Neural cell (in vitro differentiated cells): ENCODE results near the gene VAV3. TPM values are rescaled to one million over a fixed set of nuclear protein-coding genes. Genes with fewer than 3 reads are reported as not detected.

ENCODE experiments used
- H2AFZ ChIP-seq: fragments of 200-600, 300-800 bp; sonication (generic), shearing (Covaris generic); 2 replicates; pipeline ENCODE4 v1.6.0; 2014; ENCODE audit warnings: low read depth, mild to moderate bottlenecking, antibody characterized with exemption, low read length, moderate library complexity
- H3F3A ChIP-seq: fragments of 200-600 bp; shearing (Covaris generic); 2 replicates; pipeline ENCODE4 v1.6.1; 2016; ENCODE audit warnings: mild to moderate bottlenecking, moderate library complexity, mixed read lengths, antibody characterized with exemption, low read length; ENCODE audit not compliant: insufficient read depth, poor library complexity, severe bottlenecking
- H3K27ac ChIP-seq: fragments of 200-600, 300-800 bp; sonication (generic), shearing (Covaris generic); 2 replicates; pipeline ENCODE4 v1.5.1; 2014; ENCODE audit warnings: mild to moderate bottlenecking, low read length, moderate library complexity
- H3K27me3 ChIP-seq: fragments of 300-800, 200-600 bp; sonication (generic), shearing (Covaris generic); 2 replicates; pipeline ENCODE4 v1.6.0; 2014; ENCODE audit warnings: mild to moderate bottlenecking, low read depth, low read length, moderate library complexity; ENCODE audit not compliant: insufficient read depth
- H3K36me3 ChIP-seq: fragments of 300-800, 200-600 bp; sonication (generic), shearing (Covaris generic); 2 replicates; pipeline ENCODE4 v1.5.1; 2014; ENCODE audit warnings: mild to moderate bottlenecking, antibody characterized with exemption, low read length, moderate library complexity; ENCODE audit not compliant: insufficient read depth
- H3K4me2 ChIP-seq: fragments of 300-800, 200-600 bp; sonication (generic), shearing (Covaris generic); 2 replicates; pipeline ENCODE4 v1.6.0; 2014; ENCODE audit warnings: mild to moderate bottlenecking, low read length
- H3K4me3 ChIP-seq: fragments of 300-800, 200-600 bp; sonication (generic), shearing (Covaris generic); 2 replicates; pipeline ENCODE4 v1.5.1; 2014; ENCODE audit warnings: mild to moderate bottlenecking, low read length, moderate library complexity
- H3K79me2 ChIP-seq: fragments of 200-600 bp; shearing (Covaris generic); replicated peaks from 2 replicates; pipeline ENCODE4 v1.6.0; 2014; ENCODE audit warnings: mild to moderate bottlenecking, low read length, moderate library complexity; ENCODE audit not compliant: insufficient read depth
- H3K9ac ChIP-seq: fragments of 300-800, 200-600 bp; sonication (generic), shearing (Covaris generic); 2 replicates; pipeline ENCODE4 v1.6.1; 2016; ENCODE audit warnings: mild to moderate bottlenecking, low read length, mixed read lengths
- H3K9me2 ChIP-seq: fragments of 200-600 bp; shearing (Covaris generic); 2 replicates; pipeline ENCODE4 v1.6.1; 2016; ENCODE audit warnings: mild to moderate bottlenecking, low read length, mixed read lengths; ENCODE audit not compliant: insufficient read depth
- H3K9me3 ChIP-seq: fragments of 200-600, 300-800 bp; sonication (generic), shearing (Covaris generic); 2 replicates; pipeline ENCODE4 v1.6.1; 2016; ENCODE audit warnings: mild to moderate bottlenecking, mixed run types, low read length, moderate library complexity, mixed read lengths
- H4K20me1 ChIP-seq: fragments of 200-600 bp; shearing (Covaris generic); 2 replicates; pipeline ENCODE4 v1.6.1; 2016; ENCODE audit warnings: mild to moderate bottlenecking, mixed run types; ENCODE audit not compliant: insufficient read depth
- EP300 ChIP-seq: fragments of 450-650 bp; conservative IDR thresholded peaks from 2 replicates; pipeline ENCODE4 v1.6.1; 2014; ENCODE audit warnings: antibody characterized with exemption, mild to moderate bottlenecking, moderate library complexity; ENCODE audit not compliant: poor library complexity, severe bottlenecking
- EZH2 ChIP-seq: fragments of 200-600, 300-800 bp; shearing (Covaris generic), sonication (generic); IDR thresholded peaks from 2 replicates; pipeline ENCODE4 v1.6.1; 2014; ENCODE audit warnings: antibody characterized with exemption, low read length, borderline replicate concordance, mild to moderate bottlenecking; ENCODE audit not compliant: insufficient read depth, poor library complexity, severe bottlenecking
- MXI1 ChIP-seq: fragments of 450-650 bp; conservative IDR thresholded peaks from 2 replicates; pipeline ENCODE4 v1.6.1; 2014; ENCODE audit warnings: antibody characterized with exemption, mild to moderate bottlenecking; ENCODE audit not compliant: poor library complexity, severe bottlenecking
- POLR2AphosphoS5 ChIP-seq: IDR thresholded peaks from 2 replicates; pipeline ENCODE4 v1.6.1; 2012
- RAD21 ChIP-seq: fragments of 450-650 bp; conservative IDR thresholded peaks from 2 replicates; pipeline ENCODE4 v1.6.1; 2014; ENCODE audit warnings: antibody characterized with exemption, mild to moderate bottlenecking, moderate library complexity
- SMC3 ChIP-seq: fragments of 450-650 bp; conservative IDR thresholded peaks from 2 replicates; pipeline ENCODE4 v1.6.1; 2014; ENCODE audit warnings: antibody characterized with exemption, mild to moderate bottlenecking, moderate library complexity; ENCODE audit not compliant: poor library complexity
- TAF1 ChIP-seq: IDR thresholded peaks from 2 replicates; pipeline ENCODE4 v1.6.1; 2012; ENCODE audit warnings: low read depth
- polyA plus RNA-seq: library from polyadenylated mRNA; depleted of rRNA; stranded (reverse); fragments of >200 nt; gene quantifications from 2 replicates; pipeline ENCODE4 v1.2.3, GENCODE V29; 2014
- TF ChIP-seq, protein P1 (sequence below): fragments of 450-650 bp; IDR thresholded peaks from 2 replicates; pipeline ENCODE4 v1.5.1; 2014; ENCODE audit warnings: antibody characterized with exemption, mild to moderate bottlenecking, moderate library complexity; ENCODE audit not compliant: poor library complexity, severe bottlenecking
- TF ChIP-seq, protein P2 (sequence below): IDR thresholded peaks from 2 replicates; pipeline ENCODE4 v1.6.1; 2012; ENCODE audit warnings: borderline replicate concordance

Gene VAV3
- polyA plus RNA-seq, 1 donor from 2014 or later = 7.6 TPM

DNA sequence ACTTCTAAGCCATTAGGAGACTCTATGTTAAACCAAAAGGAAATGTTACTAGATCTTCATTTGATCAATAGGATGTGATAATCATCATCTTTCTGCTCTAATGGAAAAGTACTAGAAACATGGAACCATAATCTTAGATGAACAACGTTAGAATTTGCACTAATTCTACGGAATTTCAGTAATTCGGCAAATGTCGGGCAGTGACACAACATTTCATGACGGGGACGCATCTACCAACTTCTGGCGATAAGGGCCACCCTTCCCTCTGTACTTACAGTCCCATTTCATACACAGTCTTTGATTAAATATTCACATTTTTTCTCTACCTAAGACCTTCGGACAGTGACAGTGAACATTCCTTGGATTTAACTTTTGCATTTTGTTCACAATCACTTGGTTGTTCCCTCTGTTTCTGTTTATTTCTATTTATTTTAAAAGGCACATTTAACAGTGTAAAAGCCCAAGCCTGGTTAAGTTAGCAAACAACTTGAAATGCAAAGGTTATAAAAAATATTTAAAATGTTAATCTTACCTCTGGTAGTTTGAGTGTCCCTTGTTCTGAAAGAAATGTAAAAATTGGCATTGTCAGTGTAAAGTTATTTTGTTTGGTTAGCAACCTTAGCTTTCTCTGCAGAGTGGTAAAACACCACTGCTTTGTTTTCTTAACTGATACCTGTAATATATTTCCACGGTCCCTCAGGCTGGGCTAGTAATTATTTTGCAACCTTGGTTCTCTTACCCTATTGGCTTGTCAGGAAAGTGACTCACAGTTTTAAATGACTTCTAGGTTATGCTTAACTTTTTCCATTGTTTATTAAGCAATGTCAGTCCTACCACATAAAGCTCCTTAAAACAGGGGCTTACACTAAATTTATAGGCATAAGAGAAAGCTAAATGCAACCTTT is 276.9 kb downstream of the VAV3 start:
- Histone ChIP-seq H3K4me2 (no peak overlapping the region), H3K9me2 (no peaks in the 10 kb centered on the region), H3K36me3 (no peaks in the 10 kb centered on the region), H3K27me3 (no peaks in the 10 kb centered on the region), H2AFZ (no peak overlapping the region), H3K9ac (no peak overlapping the region), H3K4me3 (no peak overlapping the region), H4K20me1 (no peaks in the 10 kb centered on the region), H3K27ac (no peak overlapping the region), H3K9me3 (no peaks in the 10 kb centered on the region), H3K79me2 (no peaks in the 10 kb centered on the region), H3F3A (no peaks in the 10 kb centered on the region)
- TF ChIP-seq, protein P1, sequence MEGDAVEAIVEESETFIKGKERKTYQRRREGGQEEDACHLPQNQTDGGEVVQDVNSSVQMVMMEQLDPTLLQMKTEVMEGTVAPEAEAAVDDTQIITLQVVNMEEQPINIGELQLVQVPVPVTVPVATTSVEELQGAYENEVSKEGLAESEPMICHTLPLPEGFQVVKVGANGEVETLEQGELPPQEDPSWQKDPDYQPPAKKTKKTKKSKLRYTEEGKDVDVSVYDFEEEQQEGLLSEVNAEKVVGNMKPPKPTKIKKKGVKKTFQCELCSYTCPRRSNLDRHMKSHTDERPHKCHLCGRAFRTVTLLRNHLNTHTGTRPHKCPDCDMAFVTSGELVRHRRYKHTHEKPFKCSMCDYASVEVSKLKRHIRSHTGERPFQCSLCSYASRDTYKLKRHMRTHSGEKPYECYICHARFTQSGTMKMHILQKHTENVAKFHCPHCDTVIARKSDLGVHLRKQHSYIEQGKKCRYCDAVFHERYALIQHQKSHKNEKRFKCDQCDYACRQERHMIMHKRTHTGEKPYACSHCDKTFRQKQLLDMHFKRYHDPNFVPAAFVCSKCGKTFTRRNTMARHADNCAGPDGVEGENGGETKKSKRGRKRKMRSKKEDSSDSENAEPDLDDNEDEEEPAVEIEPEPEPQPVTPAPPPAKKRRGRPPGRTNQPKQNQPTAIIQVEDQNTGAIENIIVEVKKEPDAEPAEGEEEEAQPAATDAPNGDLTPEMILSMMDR = no peak
- no peak for TF ChIP-seq TAF1

DNA sequence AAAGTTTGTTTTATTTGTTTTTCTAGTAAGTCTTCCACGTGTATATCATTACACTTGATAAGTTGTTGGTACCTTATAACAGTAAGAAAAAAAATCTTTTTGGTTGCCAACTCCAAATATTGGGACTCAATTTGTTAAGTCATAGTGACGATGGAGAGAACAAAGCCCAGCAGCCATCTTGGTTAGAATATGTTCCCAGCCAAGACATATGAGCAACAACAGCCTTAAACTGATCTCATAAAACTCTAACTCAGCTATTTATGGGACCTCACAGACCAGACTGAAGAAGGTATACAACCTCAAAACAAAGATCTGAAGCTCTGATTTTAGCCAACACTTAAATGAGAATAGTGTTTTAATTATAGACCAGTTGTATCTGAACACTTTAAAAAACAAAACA is 281.3 kb downstream of the VAV3 start:
- no peak overlapping the region for H3K4me2 ChIP-seq
- no peaks in the 10 kb centered on the region for H3K79me2 ChIP-seq
- H3K9me2 ChIP-seq = no peaks in the 10 kb centered on the region
- no peaks in the 10 kb centered on the region for H3K36me3 ChIP-seq
- no peak overlapping the region for H3K9ac ChIP-seq
- no peaks in the 10 kb centered on the region for H3K9me3 ChIP-seq
- no peaks in the 10 kb centered on the region for H3F3A ChIP-seq
- H3K27me3 ChIP-seq = no peaks in the 10 kb centered on the region
- no peak overlapping the region for H3K4me3 ChIP-seq
- no peak overlapping the region for H2AFZ ChIP-seq
- no peaks in the 10 kb centered on the region for H4K20me1 ChIP-seq
- no peak overlapping the region for H3K27ac ChIP-seq
- TF ChIP-seq MXI1 (no peak), RAD21 (no peak), SMC3 (no peak), TAF1 (no peak), EZH2 (no peak), EP300 (no peak), POLR2AphosphoS5 (no peak)
- TF ChIP-seq, protein P1 = no peak
- TF ChIP-seq, protein P2, sequence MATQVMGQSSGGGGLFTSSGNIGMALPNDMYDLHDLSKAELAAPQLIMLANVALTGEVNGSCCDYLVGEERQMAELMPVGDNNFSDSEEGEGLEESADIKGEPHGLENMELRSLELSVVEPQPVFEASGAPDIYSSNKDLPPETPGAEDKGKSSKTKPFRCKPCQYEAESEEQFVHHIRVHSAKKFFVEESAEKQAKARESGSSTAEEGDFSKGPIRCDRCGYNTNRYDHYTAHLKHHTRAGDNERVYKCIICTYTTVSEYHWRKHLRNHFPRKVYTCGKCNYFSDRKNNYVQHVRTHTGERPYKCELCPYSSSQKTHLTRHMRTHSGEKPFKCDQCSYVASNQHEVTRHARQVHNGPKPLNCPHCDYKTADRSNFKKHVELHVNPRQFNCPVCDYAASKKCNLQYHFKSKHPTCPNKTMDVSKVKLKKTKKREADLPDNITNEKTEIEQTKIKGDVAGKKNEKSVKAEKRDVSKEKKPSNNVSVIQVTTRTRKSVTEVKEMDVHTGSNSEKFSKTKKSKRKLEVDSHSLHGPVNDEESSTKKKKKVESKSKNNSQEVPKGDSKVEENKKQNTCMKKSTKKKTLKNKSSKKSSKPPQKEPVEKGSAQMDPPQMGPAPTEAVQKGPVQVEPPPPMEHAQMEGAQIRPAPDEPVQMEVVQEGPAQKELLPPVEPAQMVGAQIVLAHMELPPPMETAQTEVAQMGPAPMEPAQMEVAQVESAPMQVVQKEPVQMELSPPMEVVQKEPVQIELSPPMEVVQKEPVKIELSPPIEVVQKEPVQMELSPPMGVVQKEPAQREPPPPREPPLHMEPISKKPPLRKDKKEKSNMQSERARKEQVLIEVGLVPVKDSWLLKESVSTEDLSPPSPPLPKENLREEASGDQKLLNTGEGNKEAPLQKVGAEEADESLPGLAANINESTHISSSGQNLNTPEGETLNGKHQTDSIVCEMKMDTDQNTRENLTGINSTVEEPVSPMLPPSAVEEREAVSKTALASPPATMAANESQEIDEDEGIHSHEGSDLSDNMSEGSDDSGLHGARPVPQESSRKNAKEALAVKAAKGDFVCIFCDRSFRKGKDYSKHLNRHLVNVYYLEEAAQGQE = no peak
